Measurements from ENCODE around the gene GTF2IRD1. TPM values are rescaled to one million over a fixed set of nuclear protein-coding genes. Genes with fewer than 3 reads are reported as not detected.

The GTF2IRD1 gene
- total RNA-seq, 1 experiment from 2014 or later: 53.6 TPM

GRCh38 chr7:74405191-74405898, 48.4 kb upstream of the GTF2IRD1 start:
- no peaks in the 10 kb centered on the region for H3K4me1 Mint-ChIP-seq (ENCODE audit: low read depth, unreplicated experiment)
- no peaks in the 10 kb centered on the region for H3K9me3 Mint-ChIP-seq (ENCODE audit: unreplicated experiment)
- Histone ChIP-seq H3K36me3 (ENCODE audit: control insufficient read depth, insufficient read depth, low read length) (peaks cover 2% of the 10 kb centered on the region; the same call in 1 of the 2 replicates), H3K27me3 (replicated peaks; ENCODE audit: control insufficient read depth, insufficient read depth, low read length) (no peaks in the 10 kb centered on the region), H3K4me3 (ENCODE audit: low read depth, low read length) (no peak overlapping the region), H3K9me3 (no peaks in the 10 kb centered on the region), H3K4me1 (no peaks in the 10 kb centered on the region)
- no peaks in the 10 kb centered on the region for H3K27me3 Mint-ChIP-seq (ENCODE audit: insufficient read depth, unreplicated experiment)
- no TSS peak for BruUV-seq (replicated peaks)
- intact Hi-C loops (cut with micrococcal nuclease; ENCODE audit: unreplicated experiment): no loop called here
- DNase-seq: peak in 1 of 2 experiments; percentile 31
- peaks cover 17% of the 10 kb centered on the region for H3K36me3 Mint-ChIP-seq (ENCODE audit: insufficient read depth, unreplicated experiment)
- POLR2A ChIA-PET: interaction anchor here (0.6 kb wide), 1 partner anchor 199 kb away, joined by 3 read pairs; no protein-coding TSS in a partner anchor
- no peak overlapping the region for H3K4me3 Mint-ChIP-seq (ENCODE audit: unreplicated experiment)
- TF ChIP-seq CTCF (IDR thresholded peaks at IDR 0.05; ENCODE audit: insufficient read depth in 1 of 2, low read depth in 1 of 2, low read length in 1 of 2, severe bottlenecking in 1 of 2, unreplicated experiment in 1 of 2): peak; percentile 36 to 41
- H3K27ac Mint-ChIP-seq (ENCODE audit: unreplicated experiment): no peak overlapping the region
- CTCF ChIA-PET: interaction anchor here (0.6 to 0.7 kb wide), 3 partner anchors 158 to 820 kb away, joined by 3 to 5 read pairs (median 4); no protein-coding TSS in a partner anchor

DNA sequence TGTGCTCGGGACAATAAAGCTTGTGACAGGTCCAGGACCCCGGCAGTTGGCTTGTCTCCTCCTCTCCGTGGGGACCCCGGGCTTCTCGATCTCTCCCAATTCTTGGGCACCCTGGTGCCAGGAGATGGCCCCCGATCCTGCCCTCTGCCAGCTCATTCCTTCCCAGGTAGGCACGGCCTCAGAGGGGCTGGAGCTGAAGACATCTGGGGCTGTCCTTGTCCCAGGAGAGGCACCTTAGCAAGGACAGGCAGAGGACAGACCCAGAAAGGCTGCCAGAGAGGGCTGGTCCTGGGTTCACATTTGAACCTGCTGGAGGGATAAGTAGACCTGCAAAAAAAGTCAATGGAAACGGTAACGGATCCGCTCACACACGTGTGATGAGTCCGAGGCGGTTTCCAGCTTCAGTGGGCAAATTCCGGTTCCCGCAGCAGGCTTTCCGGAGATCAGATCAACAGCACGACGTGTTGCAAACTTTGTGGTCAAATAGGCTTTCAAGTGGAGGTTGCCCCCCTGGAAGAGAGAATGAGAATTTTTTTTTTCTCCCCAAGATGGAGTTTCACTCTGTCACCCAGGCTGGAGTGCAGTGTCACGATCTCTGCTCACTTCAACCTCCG, 47.7 kb upstream of the GTF2IRD1 start:
- H3K36me3 ChIP-seq (ENCODE audit: control insufficient read depth, insufficient read depth, low read length): peaks cover 2% of the 10 kb centered on the region; the same call in 1 of the 2 replicates
- DNase-seq: no peak
- no peak for TF ChIP-seq CTCF (IDR thresholded peaks at IDR 0.05; ENCODE audit: insufficient read depth in 1 of 2, low read depth in 1 of 2, low read length in 1 of 2, severe bottlenecking in 1 of 2, unreplicated experiment in 1 of 2)
- Mint-ChIP-seq H3K36me3 (ENCODE audit: insufficient read depth, unreplicated experiment) (peaks cover 13% of the 10 kb centered on the region), H3K27ac (ENCODE audit: unreplicated experiment) (no peak overlapping the region), H3K4me3 (ENCODE audit: unreplicated experiment) (no peak overlapping the region), H3K4me1 (ENCODE audit: low read depth, unreplicated experiment) (no peaks in the 10 kb centered on the region), H3K9me3 (ENCODE audit: unreplicated experiment) (no peaks in the 10 kb centered on the region), H3K27me3 (ENCODE audit: insufficient read depth, unreplicated experiment) (no peaks in the 10 kb centered on the region)
- intact Hi-C loops (cut with micrococcal nuclease; ENCODE audit: unreplicated experiment): no loop called here
- no peaks in the 10 kb centered on the region for H3K27me3 ChIP-seq (replicated peaks; ENCODE audit: control insufficient read depth, insufficient read depth, low read length)
- no peaks in the 10 kb centered on the region for H3K4me1 ChIP-seq
- no peaks in the 10 kb centered on the region for H3K9me3 ChIP-seq
- no TSS peak for BruUV-seq (replicated peaks)
- H3K4me3 ChIP-seq (ENCODE audit: low read depth, low read length): no peak overlapping the region
- ChIA-PET CTCF (interaction anchor here (0.6 to 0.7 kb wide), 3 partner anchors 158 to 821 kb away, joined by 3 to 5 read pairs (median 4); no protein-coding TSS in a partner anchor), POLR2A (interaction anchor here (0.6 kb wide), 1 partner anchor 200 kb away, joined by 3 read pairs; no protein-coding TSS in a partner anchor)

DNA sequence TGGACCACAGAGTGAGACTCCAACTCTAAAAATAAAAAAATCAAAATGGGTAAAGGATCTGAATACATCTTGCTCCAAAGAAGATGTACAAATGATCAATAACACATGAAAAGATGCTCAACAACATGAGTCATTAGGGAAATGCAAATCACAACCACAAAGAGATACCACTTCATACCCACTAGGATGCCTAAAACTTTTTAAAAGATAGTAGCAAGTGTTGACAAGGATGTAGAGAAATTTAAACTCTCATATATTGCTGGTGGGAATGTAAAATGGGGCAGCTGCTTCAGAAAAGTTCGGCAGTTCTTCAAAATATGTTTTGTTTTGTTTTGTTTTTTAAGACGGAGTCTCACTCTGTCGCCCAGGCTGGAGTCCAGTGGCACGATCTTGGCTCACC, 45.7 kb upstream of the GTF2IRD1 start:
- TF ChIP-seq CTCF (IDR thresholded peaks at IDR 0.05; ENCODE audit: insufficient read depth in 1 of 2, low read depth in 1 of 2, low read length in 1 of 2, severe bottlenecking in 1 of 2, unreplicated experiment in 1 of 2): no peak
- peaks cover 7% of the 10 kb centered on the region for H3K36me3 Mint-ChIP-seq (ENCODE audit: insufficient read depth, unreplicated experiment)
- H3K9me3 Mint-ChIP-seq (ENCODE audit: unreplicated experiment): no peaks in the 10 kb centered on the region
- ChIA-PET POLR2A (no interaction called here), CTCF (interaction anchor here (0.6 kb wide), 1 partner anchor 452 kb away, joined by 10 read pairs; no protein-coding TSS in a partner anchor)
- H3K27me3 Mint-ChIP-seq (ENCODE audit: insufficient read depth, unreplicated experiment): no peaks in the 10 kb centered on the region
- BruUV-seq (replicated peaks): no TSS peak
- no peaks in the 10 kb centered on the region for H3K36me3 ChIP-seq (ENCODE audit: control insufficient read depth, insufficient read depth, low read length)
- DNase-seq: no peak
- no peak overlapping the region for H3K27ac Mint-ChIP-seq (ENCODE audit: unreplicated experiment)
- H3K4me3 ChIP-seq (ENCODE audit: low read depth, low read length): no peak overlapping the region
- H3K4me1 Mint-ChIP-seq (ENCODE audit: low read depth, unreplicated experiment): no peaks in the 10 kb centered on the region
- intact Hi-C loops (cut with micrococcal nuclease; ENCODE audit: unreplicated experiment): no loop called here
- no peak overlapping the region for H3K4me3 Mint-ChIP-seq (ENCODE audit: unreplicated experiment)
- no peaks in the 10 kb centered on the region for H3K4me1 ChIP-seq
- H3K9me3 ChIP-seq: no peaks in the 10 kb centered on the region
- no peaks in the 10 kb centered on the region for H3K27me3 ChIP-seq (replicated peaks; ENCODE audit: control insufficient read depth, insufficient read depth, low read length)
